Measurements from ENCODE around the gene UNC5B.
A peak's percentile ranks its signal among the peaks of the same experiment; 100 is the strongest.

Gene UNC5B

GRCh38 chr10:71212318-71213126, at the start of gene UNC5B:
TSS of gene UNC5B (plus strand) at chr10:71212570. CDS start at chr10:71212986, 416 bp downstream.
- peak; percentile 79 for DNase-seq (ENCODE audit: low read depth)

GRCh38 chr10:71173466-71173865, 38.9 kb upstream of the UNC5B start:
- DNase-seq (ENCODE audit: low read depth): no peak

- no peak for DNase-seq (ENCODE audit: low read depth)
These were observed 35.7 kb upstream of the UNC5B start for GRCh38 chr10:71176661-71177060.

- DNase-seq (ENCODE audit: low read depth): no peak
These were observed 34.6 kb upstream of the UNC5B start for GRCh38 chr10:71177651-71178199.

- no peak for DNase-seq (ENCODE audit: low read depth)
These were observed 33.5 kb upstream of the UNC5B start for GRCh38 chr10:71178880-71179279.

GRCh38 chr10:71179382-71179781, 33.0 kb upstream of the UNC5B start:
- DNase-seq (ENCODE audit: low read depth): no peak

DNA sequence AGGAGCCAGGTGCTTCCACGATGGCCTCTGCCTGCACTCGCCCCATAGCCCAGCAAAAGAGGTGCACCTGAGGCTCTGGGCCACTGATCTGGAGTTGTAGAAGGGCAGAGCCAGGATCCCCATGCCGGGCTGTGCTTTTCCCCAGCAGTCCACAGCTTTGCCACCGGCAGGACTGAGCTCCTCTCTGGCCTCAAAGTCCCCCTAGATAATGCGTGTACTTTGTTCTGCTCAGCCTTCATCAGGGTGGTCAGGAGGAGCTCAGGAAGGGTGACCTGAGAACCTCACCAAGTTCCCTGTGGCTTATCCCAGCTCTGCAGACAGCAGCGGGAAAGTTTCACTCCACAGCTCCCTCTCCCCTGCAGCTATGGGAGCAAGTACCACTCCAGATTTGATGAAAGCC, 27.9 kb upstream of the UNC5B start:
- no peak for DNase-seq (ENCODE audit: low read depth)

GRCh38 chr10:71185209-71185608, 27.2 kb upstream of the UNC5B start:
- DNase-seq (ENCODE audit: low read depth): no peak

- DNase-seq (ENCODE audit: low read depth): no peak
These were observed 25.2 kb upstream of the UNC5B start for GRCh38 chr10:71187197-71187596.

DNA sequence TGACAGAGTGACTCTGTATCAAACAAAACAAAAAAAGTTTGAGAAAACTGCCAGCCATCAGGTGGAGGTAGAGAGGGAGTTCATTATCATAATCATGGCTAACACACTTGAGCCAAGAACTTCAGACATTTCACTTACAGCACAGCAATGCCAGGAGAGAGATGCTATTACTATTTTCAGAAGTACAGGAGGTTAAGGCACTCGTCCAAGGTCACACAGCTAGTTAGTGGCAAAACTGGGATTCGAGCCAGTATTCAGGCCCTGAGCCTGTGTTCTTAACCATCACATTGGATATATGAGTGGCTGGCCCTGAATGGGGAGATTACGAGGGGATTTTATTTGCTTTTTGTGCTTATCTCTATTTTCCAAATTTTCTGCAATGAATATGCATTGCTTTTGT, 24.8 kb upstream of the UNC5B start:
- DNase-seq (ENCODE audit: low read depth): peak; percentile 37

DNA sequence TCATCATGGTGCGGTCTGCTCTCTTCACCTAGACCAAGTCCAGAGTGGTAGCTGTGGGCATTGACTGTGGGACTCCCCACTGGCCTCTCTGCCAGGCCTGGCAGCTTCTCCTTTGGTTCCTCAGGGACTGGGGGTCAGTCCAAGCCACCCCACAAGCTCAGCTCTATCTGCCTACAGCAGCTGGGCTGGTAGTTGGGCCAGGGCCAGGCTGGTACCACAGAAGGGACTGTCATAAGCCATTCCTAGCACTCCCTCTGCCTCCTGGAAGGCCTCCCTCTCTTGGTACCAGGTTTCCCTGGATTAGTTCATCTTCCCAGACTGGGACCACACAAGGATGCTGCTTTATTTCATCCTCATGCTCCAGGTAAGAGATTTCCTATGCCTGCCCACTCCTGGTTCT, 24.2 kb upstream of the UNC5B start:
- no peak for DNase-seq (ENCODE audit: low read depth)

DNA sequence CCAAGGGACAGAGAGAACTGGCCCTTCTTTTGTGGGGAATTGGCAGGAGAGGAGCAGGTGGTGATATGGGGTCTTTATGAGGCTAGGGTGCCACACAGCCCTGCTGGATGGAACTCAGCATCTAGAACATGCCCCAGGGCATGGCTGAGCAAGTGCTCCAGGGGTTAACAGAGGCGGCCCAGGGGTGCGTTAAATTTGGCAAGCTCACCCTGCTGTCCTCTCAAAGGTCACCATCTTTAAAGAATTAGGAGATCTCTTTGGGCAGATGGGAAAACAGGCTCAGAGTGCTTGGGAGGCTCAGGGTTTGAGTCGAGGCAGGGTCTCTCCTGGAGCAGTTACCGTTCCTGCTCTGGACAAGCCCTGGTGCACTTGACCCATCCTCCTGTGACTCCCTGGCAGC, 21.4 kb upstream of the UNC5B start:
- DNase-seq (ENCODE audit: low read depth): no peak

GRCh38 chr10:71191551-71192076, 20.8 kb upstream of the UNC5B start:
- no peak for DNase-seq (ENCODE audit: low read depth)

GRCh38 chr10:71193516-71193915, 18.9 kb upstream of the UNC5B start:
- DNase-seq (ENCODE audit: low read depth): no peak

GRCh38 chr10:71197955-71198354, 14.4 kb upstream of the UNC5B start:
- no peak for DNase-seq (ENCODE audit: low read depth)

GRCh38 chr10:71201849-71202248, 10.5 kb upstream of the UNC5B start:
- no peak for DNase-seq (ENCODE audit: low read depth)

GRCh38 chr10:71202314-71202713, 10.1 kb upstream of the UNC5B start:
- no peak for DNase-seq (ENCODE audit: low read depth)

- no peak for DNase-seq (ENCODE audit: low read depth)
These were observed 9.2 kb upstream of the UNC5B start for GRCh38 chr10:71203124-71203523.

- no peak for DNase-seq (ENCODE audit: low read depth)
These were observed 8.7 kb upstream of the UNC5B start for GRCh38 chr10:71203716-71204115.

- DNase-seq (ENCODE audit: low read depth): peak; percentile 14
These were observed 7.6 kb upstream of the UNC5B start for GRCh38 chr10:71204746-71205145.

DNA sequence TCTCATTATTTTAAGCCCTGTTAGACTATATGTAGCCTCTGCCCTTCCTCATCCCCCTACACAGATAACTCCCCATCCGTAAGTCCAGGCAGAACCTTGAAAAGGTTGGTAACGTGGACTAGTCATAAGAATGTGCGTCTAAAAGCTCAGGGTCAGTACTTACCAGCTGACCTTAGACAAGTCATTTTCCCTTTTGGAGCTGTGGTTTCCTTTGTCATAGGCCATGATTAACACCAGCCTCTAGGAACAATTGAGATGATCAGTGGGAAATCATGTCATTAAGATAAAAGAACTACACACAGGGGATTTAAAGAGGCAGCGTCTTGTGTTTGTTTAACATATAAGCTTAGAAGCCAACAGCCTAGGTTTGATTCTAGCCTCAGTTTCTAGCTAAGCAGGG, 6.9 kb upstream of the UNC5B start:
- no peak for DNase-seq (ENCODE audit: low read depth)

GRCh38 chr10:71206911-71207310, 5.5 kb upstream of the UNC5B start:
- DNase-seq (ENCODE audit: low read depth): no peak

DNA sequence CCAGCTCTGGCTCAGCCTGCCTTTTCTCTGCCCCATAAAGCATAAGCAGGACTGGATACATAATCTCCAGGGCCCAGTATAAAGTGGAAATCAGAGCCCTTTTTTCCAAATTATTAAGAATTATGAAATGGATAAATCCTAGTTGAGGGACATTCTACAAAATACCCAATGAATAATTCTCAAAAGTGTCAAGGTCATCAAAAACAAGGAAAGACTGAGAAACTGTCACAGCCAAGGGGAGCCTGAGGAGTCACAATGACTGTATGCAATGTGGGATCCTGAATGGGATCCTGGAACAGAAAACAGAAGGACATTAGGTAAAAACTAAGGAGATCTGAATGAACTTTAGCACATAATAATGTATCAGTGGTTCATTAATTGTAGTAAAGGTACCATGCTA, 4.8 kb upstream of the UNC5B start:
- no peak for DNase-seq (ENCODE audit: low read depth)

GRCh38 chr10:71209352-71209715, 3.0 kb upstream of the UNC5B start:
- no peak for DNase-seq (ENCODE audit: low read depth)

All from amniotic epithelial cell (primary cell).